ENCODE data around the gene TECRL. TPM values are rescaled to one million over a fixed set of nuclear protein-coding genes. Genes with fewer than 3 reads are reported as not detected.

The TECRL gene
- total RNA-seq, 4 donors from 2014 or later, result not detected

DNA sequence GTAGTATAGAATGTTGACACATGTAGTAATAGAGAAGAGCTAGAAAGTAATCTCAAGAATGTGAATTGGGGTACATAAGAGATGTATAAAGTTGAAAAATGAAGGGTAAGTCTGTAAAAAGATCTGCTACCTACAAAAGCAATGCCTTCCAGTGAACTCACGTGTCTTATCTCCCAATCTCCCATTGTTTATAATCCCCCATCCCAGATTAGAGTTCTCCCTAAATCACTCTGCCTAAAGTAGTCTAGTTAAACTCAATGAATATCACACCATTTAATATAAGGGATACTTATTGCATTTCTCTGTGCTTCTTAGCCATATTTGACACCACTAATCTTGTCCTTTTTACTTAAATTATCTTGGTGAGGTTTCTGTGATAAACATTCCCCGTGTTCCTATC is 6.6 kb downstream of the TECRL start:
- ATAC-seq, result no peak
- Histone ChIP-seq H3K4me3 (no peak overlapping the region), H3K4me1 (no peaks in the 10 kb centered on the region), H3K27ac (no peak overlapping the region), H3K27me3 (no peaks in the 10 kb centered on the region), H3K9me3 (no peaks in the 10 kb centered on the region), H3K36me3 (no peaks in the 10 kb centered on the region)
- TF ChIP-seq CTCF (IDR thresholded peaks at IDR 0.05) (no peak), POLR2A (IDR thresholded peaks at IDR 0.05) (no peak), EP300 (IDR thresholded peaks at IDR 0.05) (no peak), POLR2AphosphoS5 (IDR thresholded peaks at IDR 0.05) (no peak)
- 19 to 35% methylated on average over 2 of the region's 2 CpGs for WGBS, 2 donors (ENCODE audit: low coverage in 1 of 2)

- 49 to 65% methylated on average over 2 of the region's 5 CpGs for WGBS, 2 donors (ENCODE audit: low coverage in 1 of 2)
- Histone ChIP-seq H3K27ac (no peak overlapping the region), H3K4me1 (no peaks in the 10 kb centered on the region), H3K36me3 (no peaks in the 10 kb centered on the region), H3K4me3 (no peak overlapping the region), H3K9me3 (no peaks in the 10 kb centered on the region), H3K27me3 (no peaks in the 10 kb centered on the region)
- TF ChIP-seq POLR2A (IDR thresholded peaks at IDR 0.05) (no peak), CTCF (IDR thresholded peaks at IDR 0.05) (no peak), POLR2AphosphoS5 (IDR thresholded peaks at IDR 0.05) (no peak), EP300 (IDR thresholded peaks at IDR 0.05) (no peak)
- ATAC-seq, result no peak
Measured at GRCh38 chr4:64399313-64400109, 9.7 kb downstream of the TECRL start.

DNA sequence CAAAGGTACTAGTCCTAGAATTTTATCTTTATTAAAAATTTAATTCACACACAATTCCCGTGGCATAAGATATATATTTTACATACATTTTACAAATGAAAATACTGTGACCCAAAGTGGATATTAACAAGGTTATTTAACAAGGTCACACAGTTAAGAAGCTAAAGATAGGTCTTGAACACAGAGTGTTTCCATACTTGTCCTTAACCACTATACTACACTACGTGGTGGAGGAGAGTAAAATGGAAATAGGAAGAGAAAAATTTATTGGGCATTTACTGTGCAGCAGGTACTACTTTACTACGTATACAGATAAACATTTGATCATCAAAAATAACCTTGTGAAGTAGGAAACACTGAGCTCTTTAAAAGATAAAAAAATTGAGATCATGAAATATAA is 14.8 kb downstream of the TECRL start:
- WGBS, 2 donors (ENCODE audit: low coverage in 1 of 2), result 66 to 81% methylated on average over 3 of the region's 3 CpGs
- Histone ChIP-seq H3K4me3 (no peak overlapping the region), H3K27ac (no peak overlapping the region), H3K4me1 (no peaks in the 10 kb centered on the region), H3K27me3 (no peaks in the 10 kb centered on the region), H3K36me3 (no peaks in the 10 kb centered on the region), H3K9me3 (no peaks in the 10 kb centered on the region)
- no peak for ATAC-seq
- TF ChIP-seq POLR2A (IDR thresholded peaks at IDR 0.05) (no peak), CTCF (IDR thresholded peaks at IDR 0.05) (no peak), POLR2AphosphoS5 (IDR thresholded peaks at IDR 0.05) (no peak), EP300 (IDR thresholded peaks at IDR 0.05) (no peak)

DNA sequence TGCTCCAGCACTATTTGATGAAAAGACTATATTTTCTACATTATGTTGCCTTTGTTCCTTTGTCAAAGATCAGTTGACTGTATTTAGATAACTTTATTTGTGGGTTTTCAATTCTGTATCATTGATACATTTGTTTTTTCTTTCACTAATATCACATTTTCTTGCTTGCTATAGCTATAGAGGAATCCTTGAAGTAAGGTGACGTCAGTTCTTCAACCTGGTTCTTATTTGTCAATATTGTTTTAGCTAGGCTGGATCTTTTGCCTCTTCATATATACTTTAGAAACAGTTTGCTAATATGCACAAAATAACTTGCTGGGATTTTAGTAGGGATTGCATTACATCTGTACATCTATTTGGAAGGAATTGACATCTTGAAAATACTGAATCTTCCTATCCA is 21.0 kb downstream of the TECRL start:
- Histone ChIP-seq H3K27ac (no peak overlapping the region), H3K36me3 (no peaks in the 10 kb centered on the region), H3K27me3 (no peaks in the 10 kb centered on the region), H3K4me1 (no peaks in the 10 kb centered on the region), H3K4me3 (no peak overlapping the region), H3K9me3 (no peaks in the 10 kb centered on the region)
- TF ChIP-seq EP300 (IDR thresholded peaks at IDR 0.05), result no peak
- no peak for TF ChIP-seq POLR2A (IDR thresholded peaks at IDR 0.05)
- no peak for TF ChIP-seq CTCF (IDR thresholded peaks at IDR 0.05)
- TF ChIP-seq POLR2AphosphoS5 (IDR thresholded peaks at IDR 0.05), result no peak
- ATAC-seq, result no peak
- WGBS, 2 donors (ENCODE audit: low coverage in 1 of 2), result 71 to 92% methylated on average over 1 of the region's 1 CpG

DNA sequence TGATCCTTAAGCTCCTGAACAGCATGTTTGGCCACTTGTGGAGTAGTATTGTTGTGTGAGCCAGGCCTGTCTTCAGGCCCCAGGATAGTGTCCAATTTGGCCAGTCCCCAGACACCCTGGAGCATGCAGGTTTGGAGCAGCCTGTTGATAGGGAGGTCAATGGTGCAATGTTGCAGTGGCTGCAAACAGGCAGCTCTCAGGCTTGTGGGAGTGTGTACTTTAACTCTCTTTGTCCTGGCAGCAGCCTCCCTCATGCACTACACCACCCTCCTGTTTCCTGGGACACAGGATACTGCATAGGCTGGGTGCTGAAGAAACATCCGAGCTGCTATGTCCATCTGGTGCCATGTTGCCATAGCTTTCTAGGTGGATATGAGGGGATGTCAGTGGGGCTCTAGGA is 24.0 kb downstream of the TECRL start:
- Histone ChIP-seq H3K27ac (no peak overlapping the region), H3K27me3 (no peaks in the 10 kb centered on the region), H3K36me3 (no peaks in the 10 kb centered on the region), H3K4me3 (no peak overlapping the region), H3K4me1 (no peaks in the 10 kb centered on the region), H3K9me3 (no peaks in the 10 kb centered on the region)
- no CpG with 5 or more reads among the region's 1 CpG for WGBS, 2 donors (ENCODE audit: low coverage in 1 of 2)
- TF ChIP-seq POLR2AphosphoS5 (IDR thresholded peaks at IDR 0.05) (no peak), EP300 (IDR thresholded peaks at IDR 0.05) (no peak), CTCF (IDR thresholded peaks at IDR 0.05) (no peak), POLR2A (IDR thresholded peaks at IDR 0.05) (no peak)
- ATAC-seq, result peak; percentile 28
